ENCODE results near the gene RTCA.

- TF ChIP-seq EP300 (IDR thresholded peaks at IDR 0.05) = no peak
- TF ChIP-seq POLR2AphosphoS5 (IDR thresholded peaks at IDR 0.05) = no peak
These were observed 11.8 kb downstream of the RTCA start for GRCh38 chr1:100277866-100278265.
